ENCODE data around the gene SRRM1. TPM values are rescaled to one million over a fixed set of nuclear protein-coding genes. Genes with fewer than 3 reads are reported as not detected.

SRRM1 gene
- total and polyA plus RNA-seq, 9 of the 15 experiments (the other 6 are each of a cell fraction or from before 2014, with no cell fraction given), result 54.5 to 268 (median 115) TPM

DNA sequence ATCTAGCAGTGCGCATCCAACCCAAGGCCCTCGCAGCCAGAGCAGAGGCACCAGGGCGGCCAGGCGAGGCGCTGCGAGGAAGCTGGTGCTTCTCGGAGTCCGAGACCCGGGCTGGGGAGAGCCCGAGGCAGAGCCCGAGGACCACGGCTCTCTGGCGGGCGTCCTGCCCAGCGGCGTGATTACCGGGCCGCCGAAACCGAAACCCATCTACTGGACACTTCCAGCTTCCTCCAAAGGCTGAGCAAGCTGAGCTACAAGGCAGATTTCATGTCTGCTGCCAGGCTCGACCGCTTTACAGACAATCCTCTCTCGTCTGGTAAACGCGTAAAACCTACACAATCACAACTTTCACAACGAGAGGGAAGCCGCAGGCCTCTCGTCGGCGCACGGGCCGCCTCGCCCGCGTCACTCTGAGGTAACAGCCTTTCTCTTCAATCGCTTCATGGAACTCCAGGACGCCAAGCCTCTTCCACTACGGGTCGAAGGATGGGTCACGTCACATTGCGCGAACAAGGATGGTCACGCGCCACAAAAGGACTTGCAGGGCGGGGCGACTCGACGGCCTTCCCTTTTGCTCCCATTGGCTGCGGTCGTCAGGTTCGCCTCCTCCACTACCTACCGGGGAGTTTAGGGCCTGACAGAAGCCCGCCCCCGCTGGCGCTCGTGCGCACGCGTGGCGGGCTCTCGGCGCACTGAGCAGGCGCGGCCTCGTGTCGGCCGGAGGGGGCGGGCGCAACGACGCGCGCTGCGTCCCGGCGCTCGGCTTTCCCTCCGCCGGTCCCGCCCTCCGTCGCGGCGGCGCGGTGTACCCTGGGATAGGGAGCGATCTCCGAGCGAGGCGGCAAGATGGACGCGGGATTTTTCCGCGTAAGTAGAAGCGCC is at the start of gene SRRM1 (continued):
- TF ChIP-seq AFF4 (CRISPR knock-in tag; IDR thresholded peaks at IDR 0.05) (no peak), TCF15 (CRISPR knock-in tag; IDR thresholded peaks at IDR 0.05) (no peak), SREBF2 (CRISPR knock-in tag; IDR thresholded peaks at IDR 0.05) (no peak), E2F3 (CRISPR knock-in tag; IDR thresholded peaks at IDR 0.05) (no peak), DDX20 (tag; IDR thresholded peaks at IDR 0.05; ENCODE audit: low read depth) (no peak), SIRT6 (IDR thresholded peaks at IDR 0.05; ENCODE audit: low read depth, low read length) (no peak), SMAD1 (IDR thresholded peaks at IDR 0.05; ENCODE audit: low read depth, low read length, partially characterized antibody) (peak; percentile 51), SRSF9 (IDR thresholded peaks at IDR 0.05; ENCODE audit: borderline replicate concordance, low read depth, low read length) (no peak), NONO (IDR thresholded peaks at IDR 0.05; ENCODE audit: low read depth in 2 of 2, low read length in 1 of 2) (no peak)
- TF ChIP-seq, protein P1, sequence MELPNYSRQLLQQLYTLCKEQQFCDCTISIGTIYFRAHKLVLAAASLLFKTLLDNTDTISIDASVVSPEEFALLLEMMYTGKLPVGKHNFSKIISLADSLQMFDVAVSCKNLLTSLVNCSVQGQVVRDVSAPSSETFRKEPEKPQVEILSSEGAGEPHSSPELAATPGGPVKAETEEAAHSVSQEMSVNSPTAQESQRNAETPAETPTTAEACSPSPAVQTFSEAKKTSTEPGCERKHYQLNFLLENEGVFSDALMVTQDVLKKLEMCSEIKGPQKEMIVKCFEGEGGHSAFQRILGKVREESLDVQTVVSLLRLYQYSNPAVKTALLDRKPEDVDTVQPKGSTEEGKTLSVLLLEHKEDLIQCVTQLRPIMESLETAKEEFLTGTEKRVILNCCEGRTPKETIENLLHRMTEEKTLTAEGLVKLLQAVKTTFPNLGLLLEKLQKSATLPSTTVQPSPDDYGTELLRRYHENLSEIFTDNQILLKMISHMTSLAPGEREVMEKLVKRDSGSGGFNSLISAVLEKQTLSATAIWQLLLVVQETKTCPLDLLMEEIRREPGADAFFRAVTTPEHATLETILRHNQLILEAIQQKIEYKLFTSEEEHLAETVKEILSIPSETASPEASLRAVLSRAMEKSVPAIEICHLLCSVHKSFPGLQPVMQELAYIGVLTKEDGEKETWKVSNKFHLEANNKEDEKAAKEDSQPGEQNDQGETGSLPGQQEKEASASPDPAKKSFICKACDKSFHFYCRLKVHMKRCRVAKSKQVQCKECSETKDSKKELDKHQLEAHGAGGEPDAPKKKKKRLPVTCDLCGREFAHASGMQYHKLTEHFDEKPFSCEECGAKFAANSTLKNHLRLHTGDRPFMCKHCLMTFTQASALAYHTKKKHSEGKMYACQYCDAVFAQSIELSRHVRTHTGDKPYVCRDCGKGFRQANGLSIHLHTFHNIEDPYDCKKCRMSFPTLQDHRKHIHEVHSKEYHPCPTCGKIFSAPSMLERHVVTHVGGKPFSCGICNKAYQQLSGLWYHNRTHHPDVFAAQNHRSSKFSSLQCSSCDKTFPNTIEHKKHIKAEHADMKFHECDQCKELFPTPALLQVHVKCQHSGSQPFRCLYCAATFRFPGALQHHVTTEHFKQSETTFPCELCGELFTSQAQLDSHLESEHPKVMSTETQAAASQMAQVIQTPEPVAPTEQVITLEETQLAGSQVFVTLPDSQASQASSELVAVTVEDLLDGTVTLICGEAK (IDR thresholded peaks at IDR 0.05), result peak; percentile 63
- TF ChIP-seq, protein P1 (CRISPR knock-in tag; IDR thresholded peaks at IDR 0.05), result no peak
- TF ChIP-seq, protein P2, sequence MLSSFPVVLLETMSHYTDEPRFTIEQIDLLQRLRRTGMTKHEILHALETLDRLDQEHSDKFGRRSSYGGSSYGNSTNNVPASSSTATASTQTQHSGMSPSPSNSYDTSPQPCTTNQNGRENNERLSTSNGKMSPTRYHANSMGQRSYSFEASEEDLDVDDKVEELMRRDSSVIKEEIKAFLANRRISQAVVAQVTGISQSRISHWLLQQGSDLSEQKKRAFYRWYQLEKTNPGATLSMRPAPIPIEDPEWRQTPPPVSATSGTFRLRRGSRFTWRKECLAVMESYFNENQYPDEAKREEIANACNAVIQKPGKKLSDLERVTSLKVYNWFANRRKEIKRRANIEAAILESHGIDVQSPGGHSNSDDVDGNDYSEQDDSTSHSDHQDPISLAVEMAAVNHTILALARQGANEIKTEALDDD (IDR thresholded peaks at IDR 0.05), result no peak
